Trophoblast cell (in vitro differentiated cells and primary cell): ENCODE results near the gene TMEM132D.

Experiments used
- DNase-seq, 2 donors: peaks; one replicate each; pipeline ENCODE4 v3.0.0-alpha.2; 2016
- H2AFZ ChIP-seq: 2 replicates; pipeline ENCODE4 v1.6.1; 2013; ENCODE audit warnings: low read length, moderate library complexity, mild to moderate bottlenecking; ENCODE audit not compliant: insufficient read depth, poor library complexity
- H2AK5ac ChIP-seq: 2 replicates; pipeline ENCODE4 v1.6.1; 2013; ENCODE audit warnings: mild to moderate bottlenecking, low read length
- H2BK120ac ChIP-seq: 2 replicates; pipeline ENCODE4 v1.6.1; 2013; ENCODE audit warnings: low read length, mild to moderate bottlenecking, moderate library complexity; ENCODE audit not compliant: insufficient read depth, poor library complexity
- H2BK12ac ChIP-seq: 2 replicates; pipeline ENCODE4 v1.6.1; 2013; ENCODE audit warnings: mild to moderate bottlenecking, low read length, moderate library complexity
- H2BK5ac ChIP-seq: 2 replicates; pipeline ENCODE4 v1.6.1; 2013; ENCODE audit warnings: low read length, low read depth, moderate library complexity, mild to moderate bottlenecking; ENCODE audit not compliant: poor library complexity
- H3K14ac ChIP-seq: 2 replicates; pipeline ENCODE4 v1.6.1; 2013; ENCODE audit warnings: mild to moderate bottlenecking, low read length
- H3K18ac ChIP-seq: 2 replicates; pipeline ENCODE4 v1.6.1; 2013; ENCODE audit warnings: mild to moderate bottlenecking, low read length
- H3K23ac ChIP-seq: 2 replicates; pipeline ENCODE4 v1.6.1; 2013; ENCODE audit warnings: low read length
- H3K27ac ChIP-seq: 2 replicates; pipeline ENCODE4 v1.5.1; 2013; ENCODE audit warnings: low read depth, mild to moderate bottlenecking, inconsistent platforms, low read length, moderate library complexity
- H3K27me3 ChIP-seq: 2 replicates; pipeline ENCODE4 v1.6.1; 2013; ENCODE audit warnings: inconsistent platforms, mild to moderate bottlenecking, low read length, moderate library complexity; ENCODE audit not compliant: insufficient read depth
- H3K36me3 ChIP-seq, 2 experiments: 1 replicate in 1 of 2; 2 replicates in 1 of 2; pipeline ENCODE4 v1.6.1; 2013; ENCODE audit warnings: low read length in 2 of 2, mild to moderate bottlenecking in 2 of 2, moderate library complexity in 1 of 2; ENCODE audit not compliant: insufficient read depth in 2 of 2, control insufficient read depth in 1 of 2
- H3K4ac ChIP-seq: 2 replicates; pipeline ENCODE4 v1.6.1; 2013; ENCODE audit warnings: low read depth, mild to moderate bottlenecking, low read length, moderate library complexity
- H3K4me1 ChIP-seq, 2 experiments: 1 replicate in 1 of 2; 2 replicates in 1 of 2; pipeline ENCODE4 v1.6.1; 2013; ENCODE audit warnings: low read length in 2 of 2, mild to moderate bottlenecking in 2 of 2, moderate library complexity in 1 of 2; ENCODE audit not compliant: insufficient read depth in 2 of 2, control insufficient read depth in 1 of 2
- H3K4me2 ChIP-seq: 2 replicates; pipeline ENCODE4 v1.6.1; 2013; ENCODE audit warnings: inconsistent platforms, mild to moderate bottlenecking, low read length, moderate library complexity
- H3K4me3 ChIP-seq: 2 replicates; pipeline ENCODE4 v1.5.1; 2013; ENCODE audit warnings: mild to moderate bottlenecking, low read depth, low read length, inconsistent platforms
- H3K79me1 ChIP-seq: one replicate; pipeline ENCODE4 v1.6.1; 2013; ENCODE audit warnings: low read length
- H3K79me2 ChIP-seq: 2 replicates; pipeline ENCODE4 v1.6.1; 2013; ENCODE audit warnings: low read length, mild to moderate bottlenecking; ENCODE audit not compliant: control insufficient read depth, insufficient read depth, poor library complexity
- H3K9ac ChIP-seq: 2 replicates; pipeline ENCODE4 v1.6.1; 2013; ENCODE audit warnings: mild to moderate bottlenecking, low read length
- H3K9me3 ChIP-seq: 2 replicates; pipeline ENCODE4 v1.6.1; 2013; ENCODE audit warnings: low read depth, mild to moderate bottlenecking, control low read depth, inconsistent platforms, low read length; ENCODE audit not compliant: insufficient read depth
- H4K12ac ChIP-seq: 2 replicates; pipeline ENCODE4 v1.6.1; 2013; ENCODE audit warnings: low read depth, mild to moderate bottlenecking, low read length, moderate library complexity
- H4K8ac ChIP-seq: 2 replicates; pipeline ENCODE4 v1.6.1; 2013; ENCODE audit warnings: low read depth, mild to moderate bottlenecking, low read length, moderate library complexity
- H4K91ac ChIP-seq: one replicate; pipeline ENCODE4 v1.6.1; 2013; ENCODE audit warnings: low read depth, mild to moderate bottlenecking, low read length, moderate library complexity
- WGBS: extraction: QIAGEN DNeasy Blood & Tissue Kit; methylation state at CpG from one replicate; pipeline ENCODE4 v1.1.7; 2013; ENCODE audit warnings: missing lambda C conversion rate; ENCODE audit not compliant: insufficient read length, insufficient coverage; ENCODE audit errors: extremely low coverage; 5-methylcytosine and 5-hydroxymethylcytosine counted together

The TMEM132D gene

GRCh38 chr12:129579879-129580278 is 323.9 kb downstream of the TMEM132D start:
- no peak for DNase-seq
- H3K36me3 ChIP-seq = no peaks in the 10 kb centered on the region
- no peak overlapping the region for H3K9ac ChIP-seq
- no peaks in the 10 kb centered on the region for H3K79me2 ChIP-seq
- H3K18ac ChIP-seq = no peak overlapping the region
- no peak overlapping the region for H4K8ac ChIP-seq
- no peak overlapping the region for H3K14ac ChIP-seq
- H3K27me3 ChIP-seq = no peaks in the 10 kb centered on the region
- H3K27ac ChIP-seq = no peak overlapping the region
- no peak overlapping the region for H3K4me3 ChIP-seq
- H4K91ac ChIP-seq = no peak overlapping the region
- no CpG with 5 or more reads among the region's 5 CpGs for WGBS
- no peak overlapping the region for H2BK120ac ChIP-seq
- no peak overlapping the region for H2BK12ac ChIP-seq
- H3K4me1 ChIP-seq = no peaks in the 10 kb centered on the region
- no peak overlapping the region for H4K12ac ChIP-seq
- H3K9me3 ChIP-seq = no peaks in the 10 kb centered on the region
- H3K4me2 ChIP-seq = no peak overlapping the region
- no peaks in the 10 kb centered on the region for H3K79me1 ChIP-seq
- H2BK5ac ChIP-seq = no peak overlapping the region
- no peak overlapping the region for H3K4ac ChIP-seq
- no peak overlapping the region for H3K23ac ChIP-seq
- H2AFZ ChIP-seq = no peak overlapping the region
- no peak overlapping the region for H2AK5ac ChIP-seq

DNA sequence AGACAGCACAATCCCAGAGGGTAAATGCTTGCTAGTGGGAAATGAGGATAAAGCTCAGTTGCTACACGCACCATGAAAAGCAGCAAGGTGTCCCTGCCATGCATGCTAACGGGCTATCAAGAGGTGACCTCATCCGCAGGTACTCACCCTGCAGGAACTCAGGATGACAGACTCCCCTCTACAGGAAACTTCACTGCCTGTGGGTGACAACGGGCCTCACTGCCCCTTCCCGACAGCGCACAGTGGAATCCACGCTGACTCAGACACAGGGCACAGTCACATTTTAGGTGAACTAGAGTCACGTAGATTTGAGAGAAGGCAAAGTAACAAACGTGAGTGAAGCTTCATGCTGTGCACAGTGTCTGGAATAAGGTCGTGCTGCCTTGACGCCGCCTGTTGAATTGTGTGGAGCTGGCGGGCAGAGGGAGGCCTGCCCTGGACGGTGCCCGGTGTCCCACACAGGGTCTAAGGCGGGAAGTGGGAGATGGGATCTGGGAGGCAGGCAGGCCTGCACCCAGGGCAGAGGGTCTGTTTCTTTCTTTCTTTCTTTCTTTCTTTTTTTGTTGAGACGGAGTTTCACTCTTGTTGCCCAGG is 331.8 kb downstream of the TMEM132D start:
- Histone ChIP-seq H4K91ac (no peak overlapping the region), H3K36me3 (no peaks in the 10 kb centered on the region), H4K12ac (no peak overlapping the region), H3K27me3 (no peaks in the 10 kb centered on the region), H3K4me1 (peaks cover 0 to 3% of the 10 kb centered on the region in 2 experiments), H3K9me3 (no peaks in the 10 kb centered on the region), H2BK5ac (no peak overlapping the region), H3K9ac (no peak overlapping the region), H3K4me2 (no peak overlapping the region), H3K14ac (no peak overlapping the region), H3K79me1 (no peaks in the 10 kb centered on the region), H2BK12ac (no peak overlapping the region), H2AFZ (no peak overlapping the region), H3K27ac (no peak overlapping the region), H3K23ac (no peak overlapping the region), H3K4me3 (no peak overlapping the region), H3K18ac (no peak overlapping the region), H2BK120ac (no peak overlapping the region), H3K4ac (no peak overlapping the region), H2AK5ac (no peak overlapping the region), H3K79me2 (no peaks in the 10 kb centered on the region), H4K8ac (no peak overlapping the region)
- DNase-seq = no peak
- no CpG with 5 or more reads among the region's 17 CpGs for WGBS

GRCh38 chr12:129570796-129571400 is 332.9 kb downstream of the TMEM132D start:
- H4K91ac ChIP-seq = no peak overlapping the region
- WGBS = no CpG with 5 or more reads among the region's 12 CpGs
- no peaks in the 10 kb centered on the region for H3K79me2 ChIP-seq
- no peak overlapping the region for H2BK12ac ChIP-seq
- H3K27me3 ChIP-seq = no peaks in the 10 kb centered on the region
- no peak overlapping the region for H3K23ac ChIP-seq
- H2AFZ ChIP-seq = no peak overlapping the region
- H3K14ac ChIP-seq = no peak overlapping the region
- H3K9ac ChIP-seq = no peak overlapping the region
- no peak overlapping the region for H3K4me2 ChIP-seq
- H4K8ac ChIP-seq = no peak overlapping the region
- H3K27ac ChIP-seq = no peak overlapping the region
- H3K4me3 ChIP-seq = no peak overlapping the region
- H2BK5ac ChIP-seq = no peak overlapping the region
- H3K9me3 ChIP-seq = no peaks in the 10 kb centered on the region
- H2BK120ac ChIP-seq = no peak overlapping the region
- H3K4ac ChIP-seq = no peak overlapping the region
- no peak overlapping the region for H3K18ac ChIP-seq
- no peaks in the 10 kb centered on the region for H3K79me1 ChIP-seq
- H4K12ac ChIP-seq = no peak overlapping the region
- no peaks in the 10 kb centered on the region for H3K36me3 ChIP-seq
- H3K4me1 ChIP-seq = peaks cover 0 to 3% of the 10 kb centered on the region in 2 experiments
- no peak for DNase-seq
- no peak overlapping the region for H2AK5ac ChIP-seq

- peaks cover 0 to under 1% of the 10 kb centered on the region in 2 experiments for H3K4me1 ChIP-seq
- WGBS = no CpG with 5 or more reads among the region's 5 CpGs
Measured at GRCh38 chr12:129566800-129567199, 337.0 kb downstream of the TMEM132D start.

More at GRCh38 chr12:129566800-129567199, 337.0 kb downstream of the TMEM132D start:
- no peak overlapping the region for H2AFZ ChIP-seq
- peaks cover 2% of the 10 kb centered on the region for H3K9me3 ChIP-seq
- H2BK5ac ChIP-seq = no peak overlapping the region
- H2BK12ac ChIP-seq = no peak overlapping the region
- no peak overlapping the region for H3K23ac ChIP-seq
- H3K79me1 ChIP-seq = no peaks in the 10 kb centered on the region
- no peaks in the 10 kb centered on the region for H3K79me2 ChIP-seq
- no peak overlapping the region for H3K4me3 ChIP-seq
- H3K27me3 ChIP-seq = no peaks in the 10 kb centered on the region
- H3K4ac ChIP-seq = no peak overlapping the region
- no peak overlapping the region for H4K12ac ChIP-seq
- no peak overlapping the region for H3K27ac ChIP-seq
- H4K91ac ChIP-seq = no peak overlapping the region
- H3K9ac ChIP-seq = no peak overlapping the region
- no peak overlapping the region for H3K4me2 ChIP-seq
- H3K14ac ChIP-seq = no peak overlapping the region
- H4K8ac ChIP-seq = no peak overlapping the region
- no peak overlapping the region for H2AK5ac ChIP-seq
- no peak overlapping the region for H3K18ac ChIP-seq
- no peaks in the 10 kb centered on the region for H3K36me3 ChIP-seq
- DNase-seq = no peak
- no peak overlapping the region for H2BK120ac ChIP-seq
